Superior temporal gyrus (tissue), 1 donor: Measurements from ENCODE around the gene PKD1.
"Not testable (repeated sequence)": the region's sequence is repeated elsewhere in the genome, so short reads cannot be mapped to it uniquely, and the experiment has no call there.

Experiments used
- DNase-seq: peaks from one replicate; pipeline ENCODE4 v3.0.0-alpha.2; 2016; ENCODE audit errors: extremely low spot score

Gene PKD1

GRCh38 chr16:2124377-2124693 lies 11.4 kb downstream of the PKD1 start:
- not testable (repeated sequence) for DNase-seq

- DNase-seq: not testable (repeated sequence)
These were observed 11.9 kb downstream of the PKD1 start for GRCh38 chr16:2123706-2124376.

GRCh38 chr16:2122934-2123683 lies 12.6 kb downstream of the PKD1 start:
- not testable (repeated sequence) for DNase-seq

DNA sequence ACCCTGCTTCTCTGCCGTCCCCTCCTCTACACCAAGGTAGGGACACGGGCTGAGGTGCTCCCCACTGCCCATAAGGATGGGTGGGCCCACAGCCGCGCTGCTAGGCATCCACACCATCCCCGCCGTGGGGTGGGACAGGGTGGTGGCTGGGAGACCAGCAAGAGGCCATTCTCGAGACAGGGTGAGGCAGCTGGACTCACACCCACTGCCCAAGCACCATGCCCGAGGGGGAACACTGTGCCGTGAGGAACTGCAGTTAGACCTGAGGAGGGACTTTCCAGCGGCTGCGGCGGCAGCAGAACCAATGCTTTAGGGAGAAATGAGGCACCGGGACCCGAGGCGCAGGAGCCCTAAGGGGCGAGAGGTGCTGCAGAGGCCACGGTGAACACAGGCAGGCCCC lies 13.3 kb downstream of the PKD1 start:
- DNase-seq: no peak

GRCh38 chr16:2121853-2122252 lies 13.8 kb downstream of the PKD1 start:
- peak; percentile 31 for DNase-seq

GRCh38 chr16:2121325-2121724 lies 14.4 kb downstream of the PKD1 start:
- DNase-seq: peak; percentile 86

DNA sequence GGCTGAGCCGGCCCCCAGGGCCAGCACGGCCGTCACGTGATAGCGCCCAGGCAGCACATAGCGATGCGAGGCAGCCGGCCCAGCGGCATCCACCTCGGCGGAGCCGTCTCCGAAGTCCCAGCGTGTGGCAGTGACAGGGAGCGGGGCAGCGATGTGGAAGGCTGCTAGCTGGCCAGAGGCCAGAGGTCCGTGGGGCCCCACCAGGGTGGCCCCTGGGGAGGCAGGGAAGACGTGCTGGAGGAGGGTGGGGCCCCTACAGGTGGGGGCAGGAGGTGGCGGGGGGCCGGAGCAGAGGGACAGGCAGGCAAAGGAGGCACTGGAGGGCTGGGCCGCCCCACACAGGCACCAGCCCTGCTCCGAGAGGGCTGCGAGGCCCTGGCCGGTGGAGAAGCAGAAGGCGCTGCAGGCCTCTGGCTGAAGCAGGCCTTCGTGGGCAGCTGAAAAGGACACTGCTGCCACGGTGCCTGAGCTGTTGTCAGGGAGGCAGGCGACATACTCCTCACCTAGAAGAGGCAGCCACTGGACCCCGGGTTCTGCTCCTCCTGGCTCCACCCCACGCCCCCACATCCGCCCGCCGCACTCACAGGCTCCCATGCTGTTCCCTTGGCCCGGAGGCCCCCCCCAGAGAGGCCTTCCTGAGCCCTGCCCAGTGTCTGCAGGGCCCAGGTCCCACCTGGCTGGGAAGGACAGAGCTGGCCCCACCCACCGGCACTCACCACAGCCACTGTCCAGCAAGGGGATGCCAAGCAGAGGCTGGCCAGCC lies 17.6 kb downstream of the PKD1 start:
- not testable (repeated sequence) for DNase-seq

GRCh38 chr16:2117341-2117740 lies 18.4 kb downstream of the PKD1 start:
- not testable (repeated sequence) for DNase-seq

DNA sequence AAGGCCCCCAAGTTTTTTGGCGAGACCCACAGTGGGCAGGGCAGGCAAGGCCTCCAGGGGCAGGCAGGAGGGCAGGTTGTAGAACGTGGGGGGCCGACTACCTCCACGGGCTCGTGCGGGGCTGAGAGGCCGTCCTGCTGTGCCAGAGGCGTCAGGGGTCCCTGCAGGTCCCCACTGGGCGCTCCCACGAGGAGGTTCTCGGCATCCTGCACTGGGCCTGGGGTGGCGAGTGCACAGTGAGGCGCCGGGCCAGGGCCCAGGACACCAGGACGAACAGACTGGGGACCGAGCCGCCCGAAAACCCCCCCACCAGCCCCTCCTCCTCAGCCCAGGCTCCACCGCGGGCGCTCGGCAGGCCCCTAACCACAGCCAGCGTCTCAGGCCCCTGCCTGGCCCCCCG lies 19.3 kb downstream of the PKD1 start:
- not testable (repeated sequence) for DNase-seq

GRCh38 chr16:2115591-2115973 lies 20.1 kb downstream of the PKD1 start:
- no peak for DNase-seq

DNA sequence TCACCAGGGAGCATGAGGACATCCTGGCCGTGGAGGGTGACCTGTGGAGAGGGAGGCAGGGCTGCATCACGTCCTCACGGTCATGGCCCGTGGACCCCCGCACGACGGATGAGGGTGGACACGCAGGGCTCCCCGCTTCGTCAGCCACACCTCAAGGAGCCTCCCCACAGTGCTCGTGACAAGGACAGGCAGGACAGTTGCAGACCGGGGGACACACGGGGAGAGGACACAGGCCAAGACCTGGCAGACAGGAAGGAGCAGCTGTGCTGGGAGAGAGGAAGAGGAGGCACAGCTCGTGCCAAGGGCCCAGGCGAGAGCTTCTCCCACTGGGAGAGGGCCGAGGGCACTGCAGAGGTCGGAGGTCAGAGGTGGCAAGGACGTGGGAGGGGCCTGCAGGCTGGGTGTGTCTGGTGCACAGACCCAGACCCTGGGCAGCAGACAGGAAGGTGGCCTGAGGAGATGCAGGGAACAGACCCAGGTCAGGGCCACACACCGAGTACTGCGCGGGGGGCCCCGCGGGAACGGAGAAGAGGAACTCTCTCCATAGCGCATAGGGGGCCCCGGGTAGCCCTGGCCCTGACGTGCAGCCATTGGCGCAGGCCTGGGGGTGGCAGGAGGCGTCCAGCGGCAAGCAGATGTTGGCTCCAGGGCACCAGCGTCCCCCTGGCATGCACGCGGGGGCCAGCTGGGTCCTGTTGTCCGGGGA lies 20.7 kb downstream of the PKD1 start:
- not testable (repeated sequence) for DNase-seq

- not testable (repeated sequence) for DNase-seq
These were observed 21.5 kb downstream of the PKD1 start for GRCh38 chr16:2114225-2114624.

DNA sequence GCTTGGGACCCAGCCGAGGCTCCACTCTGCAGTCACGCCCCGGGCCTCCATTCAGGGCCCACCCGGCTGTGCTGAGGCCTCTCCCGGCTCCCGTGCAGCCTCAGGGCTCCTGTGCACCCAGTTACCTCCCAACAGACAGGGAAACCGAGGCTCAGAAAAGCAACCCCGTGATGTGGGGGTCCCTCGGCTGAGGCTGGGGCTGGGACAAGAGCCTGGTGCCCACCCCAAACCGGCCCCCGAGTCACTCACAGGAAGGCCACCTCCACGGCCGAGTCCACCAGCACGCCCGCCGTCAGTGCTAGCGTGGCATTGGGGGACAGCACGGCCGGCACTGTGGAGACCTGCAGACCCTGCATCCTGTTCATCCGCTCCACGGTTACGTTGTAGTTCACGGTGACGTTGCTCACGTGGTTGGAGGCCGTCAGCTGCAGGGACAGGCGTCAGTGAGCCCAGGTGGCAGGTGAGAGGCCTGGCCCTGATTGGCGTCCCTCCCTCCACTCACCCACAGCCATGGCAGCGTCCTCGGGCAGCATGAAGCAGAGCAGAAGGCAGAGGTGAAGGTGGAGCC lies 23.1 kb downstream of the PKD1 start:
- DNase-seq: not testable (repeated sequence)

GRCh38 chr16:2111412-2112335 lies 24.0 kb downstream of the PKD1 start:
- DNase-seq: not testable (repeated sequence)

GRCh38 chr16:2111009-2111353 lies 24.7 kb downstream of the PKD1 start:
- not testable (repeated sequence) for DNase-seq

DNA sequence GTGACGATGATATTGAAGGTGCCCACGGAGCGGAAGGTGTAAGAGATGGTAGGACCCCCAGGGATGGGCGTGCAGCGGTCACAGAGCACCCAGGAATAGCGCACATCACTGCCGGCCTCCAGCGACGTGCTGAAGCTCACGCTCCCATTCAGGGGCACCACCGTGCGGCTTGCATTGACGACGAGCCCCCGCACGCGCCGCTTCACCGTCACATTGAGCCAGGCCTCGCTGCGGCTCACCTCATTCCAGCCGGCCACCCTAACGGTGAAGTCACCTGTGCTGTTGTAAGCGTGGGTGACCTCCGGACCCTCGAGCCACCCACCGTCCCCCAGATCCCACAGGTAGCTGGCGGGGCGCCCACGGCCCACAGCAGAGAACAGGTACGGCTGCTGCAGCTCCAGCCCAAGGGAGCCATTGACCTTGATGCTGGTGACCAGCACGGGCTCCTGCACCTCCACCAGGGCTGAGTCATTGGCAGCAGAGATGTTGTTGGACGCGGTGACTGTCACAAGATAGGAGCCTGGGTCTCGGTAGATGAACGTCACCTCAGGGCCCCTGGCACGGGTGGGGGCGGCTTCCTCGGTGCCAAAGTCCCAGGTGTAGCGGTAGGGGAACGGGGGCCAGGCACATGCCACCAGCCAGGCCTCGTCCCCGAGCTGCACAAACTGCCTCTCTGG lies 25.2 kb downstream of the PKD1 start:
- not testable (repeated sequence) for DNase-seq

GRCh38 chr16:2109872-2110271 lies 25.8 kb downstream of the PKD1 start:
- DNase-seq: not testable (repeated sequence)

DNA sequence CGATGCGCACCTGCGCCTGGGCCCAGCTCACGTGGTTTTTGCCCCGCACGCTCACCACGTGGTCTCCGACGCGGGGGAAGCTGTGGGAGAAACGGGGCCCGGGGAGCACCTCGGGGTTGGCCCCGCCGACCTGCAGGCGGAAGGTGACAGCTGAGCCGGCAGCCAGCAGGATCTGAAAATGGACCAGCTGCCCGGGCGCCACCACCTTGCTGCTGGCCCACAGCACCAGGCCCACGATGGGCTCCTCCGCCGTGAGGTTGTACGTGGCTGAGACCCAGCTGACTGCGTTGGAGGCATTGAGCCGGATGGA lies 26.5 kb downstream of the PKD1 start:
- not testable (repeated sequence) for DNase-seq

- not testable (repeated sequence) for DNase-seq
These were observed 27.0 kb downstream of the PKD1 start for GRCh38 chr16:2108446-2109270.
